ENCODE results near the gene SLCO1A2. TPM values are rescaled to one million over a fixed set of nuclear protein-coding genes. Genes with fewer than 3 reads are reported as not detected.

The SLCO1A2 gene
- total and polyA plus RNA-seq, 2 of the 13 experiments (the other 11 are each of a cell fraction or from before 2014, with no cell fraction given): not detected

DNA sequence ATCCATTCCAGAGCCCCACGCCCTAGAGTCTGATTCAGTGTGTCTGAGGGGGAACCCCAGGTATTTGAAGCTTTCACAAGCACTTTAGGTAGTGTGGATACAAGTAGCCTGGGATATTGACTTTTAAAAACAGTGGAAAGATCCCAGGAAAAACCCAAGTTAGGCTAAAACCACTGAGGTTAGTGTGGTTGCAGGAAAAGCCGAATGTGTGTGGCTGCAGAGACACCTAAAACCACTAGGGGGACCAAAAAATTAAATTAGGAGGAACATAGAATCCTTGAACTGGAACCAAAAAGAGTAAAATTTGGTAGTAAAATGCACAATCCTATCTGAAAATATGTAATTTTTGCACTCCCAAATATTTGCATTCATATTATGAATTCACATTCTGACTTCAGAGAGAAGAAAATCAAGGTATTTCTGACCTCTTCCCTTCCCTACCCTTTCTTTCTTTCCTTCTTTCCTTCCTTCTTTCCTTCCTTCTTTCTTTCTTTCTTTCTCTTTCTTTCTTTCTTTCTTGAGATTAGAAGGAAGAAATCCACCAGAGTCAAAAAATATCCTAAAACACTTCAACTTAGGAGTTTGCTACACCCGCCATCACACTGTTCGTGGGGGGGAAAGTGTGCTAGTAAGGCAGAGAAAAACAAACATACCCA, 37.8 kb downstream of the SLCO1A2 start:
- WGBS (ENCODE audit: low lambda C conversion rate): 47% methylated on average over 4 of the region's 4 CpGs
- ATAC-seq: peak; percentile 72
- TF ChIP-seq, protein P1, sequence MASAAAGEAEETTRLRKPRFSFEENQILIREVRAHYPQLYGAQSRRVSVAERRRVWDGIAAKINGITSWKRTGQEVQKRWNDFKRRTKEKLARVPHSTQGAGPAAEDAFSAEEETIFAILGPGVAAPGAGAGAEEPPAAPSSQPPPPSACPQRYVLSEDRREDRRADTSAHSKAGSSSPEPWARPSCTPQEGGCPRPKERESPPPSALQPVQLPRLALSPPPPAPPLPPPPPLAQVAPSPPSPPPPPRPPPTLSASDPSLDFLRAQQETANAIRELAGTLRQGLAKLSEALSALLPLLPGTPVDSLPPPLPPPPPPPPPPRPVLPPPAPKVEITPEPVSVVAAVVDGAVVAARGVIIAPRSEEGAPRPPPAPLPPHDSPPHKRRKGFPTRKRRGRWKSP (CRISPR knock-in tag; IDR thresholded peaks at IDR 0.05): no peak
- TF ChIP-seq, protein P2, sequence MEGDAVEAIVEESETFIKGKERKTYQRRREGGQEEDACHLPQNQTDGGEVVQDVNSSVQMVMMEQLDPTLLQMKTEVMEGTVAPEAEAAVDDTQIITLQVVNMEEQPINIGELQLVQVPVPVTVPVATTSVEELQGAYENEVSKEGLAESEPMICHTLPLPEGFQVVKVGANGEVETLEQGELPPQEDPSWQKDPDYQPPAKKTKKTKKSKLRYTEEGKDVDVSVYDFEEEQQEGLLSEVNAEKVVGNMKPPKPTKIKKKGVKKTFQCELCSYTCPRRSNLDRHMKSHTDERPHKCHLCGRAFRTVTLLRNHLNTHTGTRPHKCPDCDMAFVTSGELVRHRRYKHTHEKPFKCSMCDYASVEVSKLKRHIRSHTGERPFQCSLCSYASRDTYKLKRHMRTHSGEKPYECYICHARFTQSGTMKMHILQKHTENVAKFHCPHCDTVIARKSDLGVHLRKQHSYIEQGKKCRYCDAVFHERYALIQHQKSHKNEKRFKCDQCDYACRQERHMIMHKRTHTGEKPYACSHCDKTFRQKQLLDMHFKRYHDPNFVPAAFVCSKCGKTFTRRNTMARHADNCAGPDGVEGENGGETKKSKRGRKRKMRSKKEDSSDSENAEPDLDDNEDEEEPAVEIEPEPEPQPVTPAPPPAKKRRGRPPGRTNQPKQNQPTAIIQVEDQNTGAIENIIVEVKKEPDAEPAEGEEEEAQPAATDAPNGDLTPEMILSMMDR (CRISPR knock-in tag; IDR thresholded peaks at IDR 0.05): peak; percentile 39; the same call in 1 of the 2 replicates
- TF ChIP-seq ZNF7 (CRISPR knock-in tag; IDR thresholded peaks at IDR 0.05) (no peak), ARNT (IDR thresholded peaks at IDR 0.05) (no peak), GZF1 (CRISPR knock-in tag; IDR thresholded peaks at IDR 0.05) (no peak), STAG1 (CRISPR knock-in tag; IDR thresholded peaks at IDR 0.05) (0 out of 2 replicates have a peak, but pooled peaks have one; percentile 19), SMC3 (IDR thresholded peaks at IDR 0.05; ENCODE audit: low read length) (0 out of 2 replicates have a peak, but pooled peaks have one; percentile 5)
- TF ChIP-seq, protein P3, sequence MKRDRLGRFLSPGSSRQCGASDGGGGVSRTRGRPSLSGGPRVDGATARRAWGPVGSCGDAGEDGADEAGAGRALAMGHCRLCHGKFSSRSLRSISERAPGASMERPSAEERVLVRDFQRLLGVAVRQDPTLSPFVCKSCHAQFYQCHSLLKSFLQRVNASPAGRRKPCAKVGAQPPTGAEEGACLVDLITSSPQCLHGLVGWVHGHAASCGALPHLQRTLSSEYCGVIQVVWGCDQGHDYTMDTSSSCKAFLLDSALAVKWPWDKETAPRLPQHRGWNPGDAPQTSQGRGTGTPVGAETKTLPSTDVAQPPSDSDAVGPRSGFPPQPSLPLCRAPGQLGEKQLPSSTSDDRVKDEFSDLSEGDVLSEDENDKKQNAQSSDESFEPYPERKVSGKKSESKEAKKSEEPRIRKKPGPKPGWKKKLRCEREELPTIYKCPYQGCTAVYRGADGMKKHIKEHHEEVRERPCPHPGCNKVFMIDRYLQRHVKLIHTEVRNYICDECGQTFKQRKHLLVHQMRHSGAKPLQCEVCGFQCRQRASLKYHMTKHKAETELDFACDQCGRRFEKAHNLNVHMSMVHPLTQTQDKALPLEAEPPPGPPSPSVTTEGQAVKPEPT (CRISPR knock-in tag; IDR thresholded peaks at IDR 0.05; ENCODE audit: low read depth): no peak
- no peak overlapping the region for H2AFZ ChIP-seq (ENCODE audit: low read length)
- no peak for FAIRE-seq
- no peak overlapping the region for H3K9ac ChIP-seq (ENCODE audit: insufficient read depth, low read depth, low read length)
- CTCF ChIA-PET (ENCODE audit: low intra/inter-chr PET ratio, low total read pairs): interaction anchor here (1.4 kb wide), 1 partner anchor 141 kb away, joined by 3 read pairs; no protein-coding TSS in a partner anchor
- BruUV-seq (replicated peaks): no TSS peak
- H3K79me2 ChIP-seq (ENCODE audit: insufficient read depth, low read length): no peaks in the 10 kb centered on the region
- H4K20me1 ChIP-seq (ENCODE audit: insufficient read depth, low read length): no peaks in the 10 kb centered on the region
- no peaks in the 10 kb centered on the region for H3K27me3 ChIP-seq (ENCODE audit: control insufficient read depth in 1 of 2, insufficient read depth in 2 of 2, low read length in 2 of 2)
- in situ Hi-C loops (cut with HindIII; ENCODE audit: extremely low pct_ligation_motif_present, low pct_unique_long_range_greater_than_20kb): no loop called here
- POLR2A ChIA-PET: no interaction called here
- DNase-seq (ENCODE audit: low spot score): no peak
- no peak overlapping the region for H3K4me3 ChIP-seq (replicated peaks in 1 of 3; ENCODE audit: insufficient read depth in 1 of 3, low read depth in 2 of 3, low read length in 3 of 3)
- no peaks in the 10 kb centered on the region for H3K9me3 ChIP-seq (ENCODE audit: low read length)
- no peaks in the 10 kb centered on the region for H3K36me3 ChIP-seq (replicated peaks in 1 of 2; ENCODE audit: control insufficient read depth in 1 of 2, insufficient read depth in 2 of 2, low read length in 2 of 2)
- H3K4me2 ChIP-seq (ENCODE audit: low read depth, low read length): no peak overlapping the region
- no peak overlapping the region for H3K27ac ChIP-seq (ENCODE audit: extremely low read length, insufficient read depth, low read length)
- intact Hi-C loops (cut with micrococcal nuclease; ENCODE audit: unreplicated experiment): loop anchor here (5.0 kb wide), 2 partner anchors 140 to 385 kb away; partner anchors contain the start of gene PYROXD1
- H3K4me1 ChIP-seq (ENCODE audit: insufficient read depth, low read length): no peaks in the 10 kb centered on the region
